RKO (cell line): ENCODE measurements around the gene SLC9A6.
"Not testable (repeated sequence)": the region's sequence is repeated elsewhere in the genome, so short reads cannot be mapped to it uniquely, and the experiment has no call there.

Experiments
- DNase-seq: peaks from one replicate; pipeline ENCODE4 v3.0.0-alpha.2; 2016; ENCODE audit warnings: low spot score

Gene SLC9A6

GRCh38 chrX:136029766-136030165 lies 44.5 kb downstream of the SLC9A6 start:
- no peak for DNase-seq

GRCh38 chrX:136030303-136031191 lies 45.3 kb downstream of the SLC9A6 start:
- no peak for DNase-seq

GRCh38 chrX:136031626-136032025 lies 46.4 kb downstream of the SLC9A6 start:
- DNase-seq: no peak

- no peak for DNase-seq
Measured at GRCh38 chrX:136032370-136032769, 47.1 kb downstream of the SLC9A6 start.

GRCh38 chrX:136034668-136035067 lies 49.4 kb downstream of the SLC9A6 start:
- DNase-seq: no peak

- no peak for DNase-seq
Measured at GRCh38 chrX:136035663-136036062, 50.4 kb downstream of the SLC9A6 start.

- DNase-seq: no peak
Measured at GRCh38 chrX:136039485-136039884, 54.2 kb downstream of the SLC9A6 start.

- DNase-seq: no peak
Measured at GRCh38 chrX:136039968-136040367, 54.7 kb downstream of the SLC9A6 start.

GRCh38 chrX:136041254-136041812 lies 56.1 kb downstream of the SLC9A6 start:
- no peak for DNase-seq

GRCh38 chrX:136045008-136045407 lies 59.8 kb downstream of the SLC9A6 start:
- DNase-seq: no peak

- no peak for DNase-seq
Measured at GRCh38 chrX:136046295-136047015, 61.2 kb downstream of the SLC9A6 start.

GRCh38 chrX:136047016-136047642 lies 61.9 kb downstream of the SLC9A6 start:
- DNase-seq: no peak

- DNase-seq: no peak
Measured at GRCh38 chrX:136047969-136048368, 62.7 kb downstream of the SLC9A6 start.

GRCh38 chrX:136048446-136048845 lies 63.2 kb downstream of the SLC9A6 start:
- DNase-seq: no peak

GRCh38 chrX:136049608-136050007 lies 64.4 kb downstream of the SLC9A6 start:
- DNase-seq: no peak

- not testable (repeated sequence) for DNase-seq
Measured at GRCh38 chrX:136050875-136051274, 65.6 kb downstream of the SLC9A6 start.

GRCh38 chrX:136051611-136052010 lies 66.4 kb downstream of the SLC9A6 start:
- no peak for DNase-seq

GRCh38 chrX:136055651-136056221 lies 70.5 kb downstream of the SLC9A6 start:
- no peak for DNase-seq

- no peak for DNase-seq
Measured at GRCh38 chrX:136057567-136057966, 72.3 kb downstream of the SLC9A6 start.

GRCh38 chrX:136059350-136059749 lies 74.1 kb downstream of the SLC9A6 start:
- DNase-seq: no peak

- DNase-seq: no peak
Measured at GRCh38 chrX:136061286-136061685, 76.1 kb downstream of the SLC9A6 start.

GRCh38 chrX:136061696-136062095 lies 76.5 kb downstream of the SLC9A6 start:
- no peak for DNase-seq
